ACC112 (cell line): ENCODE data around the gene EVC.

Experiments used
- H2AFZ ChIP-seq: fragments of 200-600 bp; sonication (generic); one replicate; pipeline ENCODE4 v1.6.0; 2017; ENCODE audit warnings: antibody characterized with exemption, low read length; ENCODE audit not compliant: unreplicated experiment
- H3K27ac ChIP-seq: fragments of 200-600 bp; sonication (generic); 2 replicates; pipeline ENCODE4 v1.5.1; 2014; ENCODE audit warnings: low read depth, mild to moderate bottlenecking, antibody characterized with exemption, low read length, moderate library complexity
- H3K27me3 ChIP-seq: fragments of 200-600 bp; sonication (generic); 2 replicates; pipeline ENCODE4 v1.6.1; 2014; ENCODE audit warnings: mild to moderate bottlenecking, antibody characterized with exemption, low read length, moderate library complexity, mixed read lengths; ENCODE audit not compliant: insufficient read depth
- H3K36me3 ChIP-seq: fragments of 200-600 bp; sonication (generic); 2 replicates; pipeline ENCODE4 v1.6.1; 2016; ENCODE audit warnings: mild to moderate bottlenecking, antibody characterized with exemption, low read length, moderate library complexity, mixed read lengths; ENCODE audit not compliant: insufficient read depth
- H3K4me1 ChIP-seq: fragments of 200-600 bp; sonication (generic); one replicate; pipeline ENCODE4 v1.6.1; 2016; ENCODE audit warnings: low read length, mixed read lengths; ENCODE audit not compliant: insufficient read depth, unreplicated experiment, control insufficient read depth
- H3K4me3 ChIP-seq: fragments of 200-600 bp; sonication (generic); 2 replicates; pipeline ENCODE4 v1.5.1; 2014; ENCODE audit warnings: mild to moderate bottlenecking, low read depth, low read length
- H3K79me2 ChIP-seq: fragments of 200-600 bp; sonication (generic); one replicate; pipeline ENCODE4 v1.6.0; 2016; ENCODE audit warnings: low read length; ENCODE audit not compliant: control insufficient read depth, unreplicated experiment, insufficient read depth

EVC gene

DNA sequence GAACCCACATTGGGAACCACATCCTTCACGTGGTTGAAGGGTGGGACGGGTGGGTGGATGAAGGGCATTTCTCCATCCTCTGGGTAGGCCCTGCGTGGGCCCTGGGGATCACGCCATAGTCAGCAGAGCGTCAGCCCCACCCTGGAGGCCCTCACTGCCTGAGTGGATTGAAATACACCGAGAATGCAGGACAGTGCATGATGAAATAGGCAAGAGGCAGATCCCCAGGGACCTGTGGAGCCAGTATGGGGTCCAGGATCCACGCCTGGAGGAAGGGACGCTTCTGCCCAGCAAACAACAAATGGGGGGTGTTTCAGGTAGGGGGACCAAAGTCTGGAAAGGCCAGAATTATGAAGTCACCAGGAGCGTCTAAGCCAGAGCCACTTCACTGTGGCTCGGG lies 19.4 kb downstream of the EVC start:
- no peaks in the 10 kb centered on the region for H3K27me3 ChIP-seq
- peaks cover 25% of the 10 kb centered on the region for H3K79me2 ChIP-seq
- H3K4me1 ChIP-seq = peaks cover 10% of the 10 kb centered on the region
- H2AFZ ChIP-seq = no peak overlapping the region
- H3K27ac ChIP-seq = no peak overlapping the region
- H3K4me3 ChIP-seq = no peak overlapping the region
- peaks cover 34% of the 10 kb centered on the region for H3K36me3 ChIP-seq

DNA sequence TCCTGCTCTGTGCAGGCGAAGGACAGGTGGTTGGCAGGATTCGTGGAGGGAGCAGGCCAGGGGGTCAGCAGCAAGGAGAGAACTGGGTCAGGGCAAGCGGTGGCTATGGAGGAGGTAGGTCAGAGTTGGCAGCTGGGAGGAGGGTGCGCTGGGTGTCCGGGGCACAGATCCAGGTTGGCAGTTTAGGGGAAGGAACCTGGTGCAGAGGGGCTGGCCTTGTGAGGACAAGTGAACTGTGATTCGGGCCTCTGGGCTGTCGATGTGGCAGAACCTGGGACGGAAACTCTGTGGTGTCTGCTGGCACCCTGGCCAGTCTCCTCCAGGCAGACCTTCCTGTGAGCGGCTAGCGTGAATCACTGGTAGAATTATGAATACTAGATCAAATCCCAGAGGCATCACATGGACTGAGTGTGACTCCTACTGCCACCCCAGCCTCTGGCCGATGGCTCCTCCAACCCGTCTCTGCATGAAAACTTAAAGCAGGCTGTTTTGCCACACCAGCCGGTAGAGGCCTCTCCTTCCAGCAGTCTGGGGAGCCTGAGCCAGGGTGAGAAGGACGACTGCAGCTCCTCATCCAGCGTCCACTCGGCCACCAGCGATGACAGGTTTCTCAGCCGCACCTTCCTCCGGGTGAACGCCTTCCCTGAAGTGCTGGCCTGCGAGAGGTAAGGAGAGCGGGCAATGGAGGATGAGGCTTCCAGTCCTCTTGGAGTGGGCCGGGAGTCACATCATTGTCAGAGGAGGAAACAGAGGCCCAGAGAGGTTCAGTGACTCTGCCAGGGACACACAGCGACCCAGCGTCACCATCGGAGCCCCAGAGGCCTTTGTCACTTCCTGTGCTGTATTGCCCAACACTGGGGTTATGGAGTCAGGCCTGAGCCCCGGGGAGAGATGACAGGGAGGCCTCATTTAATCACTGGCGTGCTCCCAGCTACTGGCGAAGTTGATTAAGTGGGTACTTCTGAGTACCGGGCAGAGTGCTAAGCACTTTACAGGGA lies 20.3 kb downstream of the EVC start:
- H3K36me3 ChIP-seq = peaks cover 28% of the 10 kb centered on the region
- H3K27me3 ChIP-seq = no peaks in the 10 kb centered on the region
- H2AFZ ChIP-seq = no peak overlapping the region
- H3K4me1 ChIP-seq = peaks cover 10% of the 10 kb centered on the region
- H3K27ac ChIP-seq = peak overlapping the region; percentile 13; the same call in 1 of the 2 replicates
- peaks cover 17% of the 10 kb centered on the region for H3K79me2 ChIP-seq
- no peak overlapping the region for H3K4me3 ChIP-seq

DNA sequence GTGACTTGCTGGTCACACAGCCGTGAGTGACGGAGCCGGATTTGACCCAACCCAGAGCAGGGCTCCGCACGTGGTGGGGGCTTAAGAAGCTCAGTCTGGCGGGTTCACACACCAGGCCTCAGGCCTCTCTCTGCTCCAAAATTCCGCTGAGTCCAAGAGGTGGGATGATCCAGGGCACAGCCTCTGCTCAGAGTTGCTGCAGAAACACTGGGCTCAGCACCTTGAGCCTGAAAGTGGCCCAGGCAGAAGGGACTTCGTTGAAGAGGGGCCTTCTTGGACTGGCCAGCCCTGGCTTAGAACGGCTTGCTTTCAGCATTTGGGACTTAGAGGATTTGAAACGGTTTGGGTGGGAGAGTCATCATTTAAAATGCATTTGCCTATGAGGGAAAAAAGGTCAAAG lies 21.2 kb downstream of the EVC start:
- Histone ChIP-seq H3K27me3 (no peaks in the 10 kb centered on the region), H3K4me1 (peaks cover 10% of the 10 kb centered on the region), H3K79me2 (peaks cover 17% of the 10 kb centered on the region), H2AFZ (no peak overlapping the region), H3K27ac (peak overlapping the region; percentile 3; the same call in 1 of the 2 replicates), H3K36me3 (peaks cover 34% of the 10 kb centered on the region), H3K4me3 (no peak overlapping the region)

DNA sequence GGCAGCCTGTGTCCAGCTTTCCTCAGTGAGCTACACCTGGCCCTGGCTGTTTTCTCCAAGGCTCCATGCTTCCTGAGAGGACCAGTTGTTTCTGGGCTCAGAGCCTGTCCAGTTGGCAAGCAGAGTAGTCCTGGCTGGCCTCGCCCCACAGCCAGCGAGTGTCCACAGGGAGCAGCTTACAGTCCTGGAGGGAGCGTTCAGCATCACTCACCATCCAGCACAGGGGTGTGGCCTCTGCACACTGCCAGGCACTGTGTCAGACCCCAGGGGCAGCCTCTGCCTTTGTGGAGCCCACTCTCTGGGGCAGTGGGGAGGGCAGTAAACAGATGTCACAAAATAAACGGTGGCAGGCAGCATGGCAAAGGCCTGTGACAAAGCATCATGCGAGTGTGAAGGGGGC lies 23.9 kb downstream of the EVC start:
- Histone ChIP-seq H3K27ac (no peak overlapping the region), H3K36me3 (peaks cover 29% of the 10 kb centered on the region), H3K4me3 (no peak overlapping the region), H2AFZ (no peak overlapping the region), H3K79me2 (peaks cover 2% of the 10 kb centered on the region), H3K4me1 (peaks cover 10% of the 10 kb centered on the region), H3K27me3 (no peaks in the 10 kb centered on the region)

DNA sequence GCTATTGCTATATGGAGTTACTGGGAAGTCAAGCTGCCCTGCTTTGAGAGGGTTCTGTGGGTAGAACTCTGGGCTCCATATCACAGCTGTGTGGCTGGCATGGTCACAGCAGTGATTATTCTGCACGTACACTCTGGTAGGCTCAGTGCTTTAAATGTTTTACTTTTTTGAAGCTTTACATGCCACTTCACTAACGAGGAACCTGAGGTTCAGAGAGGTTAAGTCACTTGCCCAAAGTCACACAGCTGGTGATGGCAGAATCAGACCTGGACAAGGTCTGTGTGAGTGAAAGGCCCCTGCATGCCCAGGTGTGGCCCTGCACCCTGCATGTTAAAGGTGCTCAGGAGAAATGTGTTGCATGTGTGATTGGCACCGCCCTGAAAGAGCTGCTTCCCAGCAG lies 24.5 kb downstream of the EVC start:
- Histone ChIP-seq H3K79me2 (no peaks in the 10 kb centered on the region), H3K4me1 (peaks cover 10% of the 10 kb centered on the region), H3K4me3 (no peak overlapping the region), H3K27me3 (no peaks in the 10 kb centered on the region), H2AFZ (no peak overlapping the region), H3K27ac (no peak overlapping the region), H3K36me3 (peaks cover 27% of the 10 kb centered on the region)

DNA sequence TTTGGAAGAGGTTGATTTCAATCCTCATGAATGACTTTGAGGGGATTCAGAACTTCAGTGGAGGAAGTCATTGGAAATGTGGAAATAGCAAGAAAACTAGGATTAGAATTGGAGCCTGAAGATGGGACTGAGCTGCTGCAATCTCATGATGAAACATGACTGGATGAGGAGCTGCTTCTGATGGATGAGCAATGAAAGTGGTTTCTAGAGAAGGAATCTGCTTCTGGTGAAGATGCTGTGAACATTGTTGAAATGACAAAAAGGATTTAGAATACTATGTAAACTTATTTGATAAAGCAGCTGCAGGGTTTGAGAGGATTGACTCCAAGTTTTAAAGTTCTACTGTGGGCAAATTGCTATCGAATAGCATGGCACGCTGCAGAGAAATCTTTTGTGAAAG lies 27.1 kb downstream of the EVC start:
- no peak overlapping the region for H3K27ac ChIP-seq
- no peaks in the 10 kb centered on the region for H3K27me3 ChIP-seq
- H3K4me1 ChIP-seq = no peaks in the 10 kb centered on the region
- H2AFZ ChIP-seq = no peak overlapping the region
- H3K36me3 ChIP-seq = peaks cover 37% of the 10 kb centered on the region
- H3K4me3 ChIP-seq = no peak overlapping the region
- H3K79me2 ChIP-seq = no peaks in the 10 kb centered on the region

DNA sequence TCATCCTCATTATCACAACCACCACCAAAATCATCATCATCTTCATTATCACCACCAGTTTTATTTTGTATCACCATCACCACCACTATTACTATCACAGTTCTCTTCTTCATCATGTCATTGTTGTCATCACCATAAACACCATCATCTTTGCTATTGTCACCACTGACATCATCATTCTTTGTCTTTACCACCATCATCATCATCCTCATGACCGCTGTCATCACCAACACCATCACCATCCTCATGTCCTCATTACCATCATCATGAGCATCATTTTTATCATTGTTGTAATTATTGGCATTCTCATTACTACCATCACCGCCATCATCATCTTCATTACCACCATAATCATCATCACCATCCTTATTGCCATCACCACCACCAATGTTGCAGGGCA lies 31.4 kb downstream of the EVC start:
- no peaks in the 10 kb centered on the region for H3K27me3 ChIP-seq
- H3K79me2 ChIP-seq = no peaks in the 10 kb centered on the region
- H3K4me1 ChIP-seq = peaks cover 19% of the 10 kb centered on the region
- no peak overlapping the region for H2AFZ ChIP-seq
- H3K4me3 ChIP-seq = no peak overlapping the region
- H3K27ac ChIP-seq = no peak overlapping the region
- H3K36me3 ChIP-seq = peaks cover 40% of the 10 kb centered on the region

DNA sequence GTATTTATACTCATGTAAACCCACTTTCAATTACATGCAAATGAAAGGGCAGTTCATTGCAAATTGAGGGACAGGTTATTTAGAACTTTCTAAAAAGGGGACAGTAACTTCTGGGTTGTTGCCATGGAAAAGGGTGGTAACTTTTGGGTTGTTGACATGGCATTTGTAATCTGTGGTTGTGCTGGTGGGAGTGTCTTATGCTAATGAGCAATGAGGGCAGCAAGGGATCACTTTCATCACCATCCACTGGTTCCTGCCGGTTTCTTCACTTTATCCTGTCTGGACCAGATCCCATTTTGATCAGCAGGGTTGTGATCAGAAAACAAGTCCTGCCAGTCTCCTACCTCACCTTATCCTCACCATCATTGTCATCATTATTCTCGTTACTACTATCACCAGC lies 32.0 kb downstream of the EVC start:
- Histone ChIP-seq H3K27ac (no peak overlapping the region), H3K4me3 (no peak overlapping the region), H2AFZ (no peak overlapping the region), H3K79me2 (no peaks in the 10 kb centered on the region), H3K4me1 (peaks cover 24% of the 10 kb centered on the region), H3K27me3 (no peaks in the 10 kb centered on the region), H3K36me3 (peaks cover 40% of the 10 kb centered on the region)

DNA sequence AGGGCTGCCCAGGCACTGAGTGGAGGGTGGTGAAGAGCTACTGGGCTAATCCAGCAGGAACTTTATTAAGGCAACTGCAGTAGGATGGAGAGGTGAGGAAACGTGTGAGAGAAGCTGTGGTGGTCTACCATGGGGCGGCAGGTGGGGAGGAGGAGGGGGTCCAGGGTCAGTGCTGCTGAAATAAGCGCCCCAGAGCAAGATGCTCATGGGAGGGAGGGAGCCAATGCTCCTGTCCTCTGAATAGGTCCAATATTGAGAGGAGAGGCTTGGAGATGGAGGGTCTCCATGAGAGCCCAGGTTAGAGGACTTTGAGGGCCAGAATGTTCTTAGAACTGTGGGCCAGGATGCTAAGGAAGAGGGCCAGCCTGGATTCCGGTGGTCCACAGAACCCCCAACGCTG lies 35.2 kb downstream of the EVC start:
- H3K36me3 ChIP-seq = peaks cover 42% of the 10 kb centered on the region
- H3K27ac ChIP-seq = peak overlapping the region; percentile 99
- no peaks in the 10 kb centered on the region for H3K79me2 ChIP-seq
- no peak overlapping the region for H3K4me3 ChIP-seq
- no peaks in the 10 kb centered on the region for H3K27me3 ChIP-seq
- no peak overlapping the region for H2AFZ ChIP-seq
- H3K4me1 ChIP-seq = peaks cover 52% of the 10 kb centered on the region

DNA sequence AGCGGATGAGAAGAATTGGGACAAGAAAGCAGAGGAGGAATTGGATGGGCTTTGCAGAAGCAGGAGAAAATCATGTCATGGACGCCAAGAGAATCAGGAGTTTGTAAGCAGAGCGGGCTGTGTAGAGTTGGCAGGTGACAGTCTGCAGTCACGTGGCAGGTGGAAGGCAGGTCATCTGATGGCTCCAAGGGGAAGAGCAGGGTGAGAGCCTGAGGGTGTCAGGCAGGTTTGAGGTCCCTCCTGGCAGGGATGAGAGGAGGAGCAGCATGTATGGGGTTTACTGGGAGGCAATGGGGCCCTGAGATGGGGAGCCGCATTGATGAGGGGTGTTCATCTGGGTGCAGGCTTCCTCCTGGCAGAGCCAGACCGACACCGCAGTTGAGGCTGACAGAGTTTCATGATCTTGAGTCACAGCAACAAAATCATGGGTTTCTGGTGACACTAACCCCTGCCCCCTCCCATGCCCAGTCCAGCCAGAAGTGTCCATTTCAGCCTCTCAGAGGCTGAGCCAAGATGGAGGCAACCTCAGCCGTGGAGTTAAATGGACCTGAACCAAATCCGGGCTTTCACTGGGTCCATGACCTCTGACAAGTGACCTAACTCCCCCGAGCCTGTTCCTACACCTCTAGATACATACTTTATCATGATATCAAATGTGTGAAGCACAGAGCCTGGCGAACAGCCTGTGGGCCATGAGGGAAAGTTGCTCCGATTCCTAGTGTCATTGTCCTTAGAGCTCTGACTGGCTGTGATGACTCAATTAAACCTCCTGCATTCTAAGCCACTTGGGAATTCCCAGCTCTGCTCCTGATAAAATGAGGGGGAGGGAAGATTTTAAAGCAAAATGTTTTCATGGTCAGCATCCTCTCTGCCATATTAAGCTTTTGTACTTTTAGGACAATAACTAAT lies 36.1 kb downstream of the EVC start:
- Histone ChIP-seq H3K4me1 (peaks cover 61% of the 10 kb centered on the region), H3K79me2 (no peaks in the 10 kb centered on the region), H3K27ac (peak overlapping the region; percentile 99), H3K36me3 (peaks cover 39% of the 10 kb centered on the region), H3K4me3 (peak overlapping the region; percentile 45), H3K27me3 (no peaks in the 10 kb centered on the region), H2AFZ (no peak overlapping the region)
